SK-N-SH treated with all-trans-retinoic acid at 6 μM for 48 hours (cell line): ENCODE results near the gene PNMA6F.

ENCODE experiments used
- ARNTL ChIP-seq: fragments of 450-650 bp; formaldehyde crosslinking; IDR thresholded peaks from 2 replicates; pipeline ENCODE4 v1.5.0; 2020; ENCODE audit warnings: low read depth, mild to moderate bottlenecking, moderate library complexity, borderline replicate concordance
- BACH2 ChIP-seq: fragments of 250-450 bp; sonication (Bioruptor Pico); IDR thresholded peaks from 2 replicates; pipeline ENCODE4 v1.9.0; 2021; ENCODE audit warnings: mild to moderate bottlenecking, borderline replicate concordance
- ISL1 ChIP-seq: fragments of 250-450 bp; sonication (Bioruptor Pico); IDR thresholded peaks from 2 replicates; pipeline ENCODE4 v2.1.2; 2022; ENCODE audit warnings: mild to moderate bottlenecking, moderate library complexity
- RARB ChIP-seq: fragments of 250-450 bp; sonication (Bioruptor Pico); IDR thresholded peaks from 2 replicates; pipeline ENCODE4 v1.8.0; 2021; ENCODE audit warnings: mild to moderate bottlenecking, moderate library complexity
- SNAI2 ChIP-seq: fragments of 250-450 bp; sonication (Bioruptor Pico); IDR thresholded peaks from 2 replicates; pipeline ENCODE4 v1.5.0; 2020; ENCODE audit warnings: mild to moderate bottlenecking, moderate library complexity
- ZFP3 ChIP-seq: fragments of 250-450 bp; sonication (Bioruptor Pico); IDR thresholded peaks from 2 replicates; pipeline ENCODE4 v1.5.0; 2020; ENCODE audit warnings: mild to moderate bottlenecking, moderate library complexity
- ZFP30 ChIP-seq: fragments of 450-650 bp; formaldehyde crosslinking; IDR thresholded peaks from 2 replicates; pipeline ENCODE4 v1.5.0; 2022; ENCODE audit warnings: mild to moderate bottlenecking, moderate library complexity
- TF ChIP-seq, protein P1 (sequence below): fragments of 250-450 bp; sonication (Bioruptor Pico); IDR thresholded peaks from 2 replicates; pipeline ENCODE4 v1.8.0; 2020; ENCODE audit warnings: mild to moderate bottlenecking, moderate library complexity, borderline replicate concordance
- TF ChIP-seq, protein P2 (sequence below): fragments of 250-450 bp; sonication (Bioruptor Pico); IDR thresholded peaks from 2 replicates; pipeline ENCODE4 v1.5.1; 2020; ENCODE audit warnings: low read depth, mild to moderate bottlenecking, moderate library complexity

DNA sequence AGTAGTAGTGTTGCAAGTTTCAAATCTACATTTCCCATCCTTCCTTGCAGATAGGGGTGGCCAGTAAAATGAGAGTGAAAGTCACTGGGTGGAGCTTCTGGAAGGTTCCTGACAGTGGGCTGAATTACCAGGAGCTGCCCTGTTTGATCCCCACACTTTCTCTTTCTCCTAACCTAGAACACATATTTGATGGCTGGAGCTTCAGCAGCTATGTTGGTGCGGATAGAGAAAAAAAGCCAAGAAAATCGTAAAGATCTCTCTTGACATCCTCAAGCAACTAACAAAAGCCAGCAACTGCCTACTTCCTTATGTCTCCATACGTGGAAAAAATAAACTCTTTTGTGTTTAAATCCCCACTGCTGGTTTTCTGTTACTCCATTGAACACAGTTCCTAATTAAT lies 44.6 kb upstream of the PNMA6F start:
- TF ChIP-seq ARNTL (CRISPR knock-in tag): no peak
- TF ChIP-seq ZFP3 (CRISPR knock-in tag): no peak
- TF ChIP-seq BACH2 (CRISPR knock-in tag): no peak
- TF ChIP-seq, protein P1, sequence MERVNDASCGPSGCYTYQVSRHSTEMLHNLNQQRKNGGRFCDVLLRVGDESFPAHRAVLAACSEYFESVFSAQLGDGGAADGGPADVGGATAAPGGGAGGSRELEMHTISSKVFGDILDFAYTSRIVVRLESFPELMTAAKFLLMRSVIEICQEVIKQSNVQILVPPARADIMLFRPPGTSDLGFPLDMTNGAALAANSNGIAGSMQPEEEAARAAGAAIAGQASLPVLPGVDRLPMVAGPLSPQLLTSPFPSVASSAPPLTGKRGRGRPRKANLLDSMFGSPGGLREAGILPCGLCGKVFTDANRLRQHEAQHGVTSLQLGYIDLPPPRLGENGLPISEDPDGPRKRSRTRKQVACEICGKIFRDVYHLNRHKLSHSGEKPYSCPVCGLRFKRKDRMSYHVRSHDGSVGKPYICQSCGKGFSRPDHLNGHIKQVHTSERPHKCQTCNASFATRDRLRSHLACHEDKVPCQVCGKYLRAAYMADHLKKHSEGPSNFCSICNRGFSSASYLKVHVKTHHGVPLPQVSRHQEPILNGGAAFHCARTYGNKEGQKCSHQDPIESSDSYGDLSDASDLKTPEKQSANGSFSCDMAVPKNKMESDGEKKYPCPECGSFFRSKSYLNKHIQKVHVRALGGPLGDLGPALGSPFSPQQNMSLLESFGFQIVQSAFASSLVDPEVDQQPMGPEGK (CRISPR knock-in tag): no peak
- no peak for TF ChIP-seq ISL1 (CRISPR knock-in tag)
- TF ChIP-seq RARB (CRISPR knock-in tag): no peak
- no peak for TF ChIP-seq ZFP30 (CRISPR knock-in tag)
- no peak for TF ChIP-seq SNAI2 (CRISPR knock-in tag)
- TF ChIP-seq, protein P2, sequence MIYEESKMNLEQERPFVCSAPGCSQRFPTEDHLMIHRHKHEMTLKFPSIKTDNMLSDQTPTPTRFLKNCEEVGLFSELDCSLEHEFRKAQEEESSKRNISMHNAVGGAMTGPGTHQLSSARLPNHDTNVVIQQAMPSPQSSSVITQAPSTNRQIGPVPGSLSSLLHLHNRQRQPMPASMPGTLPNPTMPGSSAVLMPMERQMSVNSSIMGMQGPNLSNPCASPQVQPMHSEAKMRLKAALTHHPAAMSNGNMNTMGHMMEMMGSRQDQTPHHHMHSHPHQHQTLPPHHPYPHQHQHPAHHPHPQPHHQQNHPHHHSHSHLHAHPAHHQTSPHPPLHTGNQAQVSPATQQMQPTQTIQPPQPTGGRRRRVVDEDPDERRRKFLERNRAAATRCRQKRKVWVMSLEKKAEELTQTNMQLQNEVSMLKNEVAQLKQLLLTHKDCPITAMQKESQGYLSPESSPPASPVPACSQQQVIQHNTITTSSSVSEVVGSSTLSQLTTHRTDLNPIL: no peak
